MM.1S (cell line): ENCODE data around the gene CACNB3.

Source experiments
- DNase-seq: peaks from one replicate; pipeline ENCODE4 v3.0.0-alpha.2; 2015
- H2AFZ ChIP-seq: fragments of 300-600 bp; sonication (generic); 2 replicates; pipeline ENCODE4 v1.6.0; 2016; ENCODE audit warnings: antibody characterized with exemption, low read length
- H3F3A ChIP-seq: fragments of 300-600 bp; sonication (generic); 2 replicates; pipeline ENCODE4 v1.6.1; 2016; ENCODE audit warnings: mild to moderate bottlenecking, antibody characterized with exemption, low read length, moderate library complexity, mixed read lengths; ENCODE audit not compliant: insufficient read depth
- H3K27ac ChIP-seq: fragments of 300-600 bp; sonication (generic); 2 replicates; pipeline ENCODE4 v1.5.1; 2016; ENCODE audit warnings: mild to moderate bottlenecking, low read length
- H3K27me3 ChIP-seq: fragments of 300-600 bp; sonication (generic); replicated peaks from 2 replicates; pipeline ENCODE4 v1.6.0; 2016; ENCODE audit warnings: low read length; ENCODE audit not compliant: insufficient read depth
- H3K36me3 ChIP-seq: fragments of 300-600 bp; sonication (generic); replicated peaks from 2 replicates; pipeline ENCODE4 v1.6.1; 2016; ENCODE audit warnings: mild to moderate bottlenecking, low read length, mixed read lengths; ENCODE audit not compliant: insufficient read depth
- H3K4me1 ChIP-seq: fragments of 300-600 bp; sonication (generic); 2 replicates; pipeline ENCODE4 v1.6.1; 2016; ENCODE audit warnings: low read length, mixed read lengths
- H3K4me2 ChIP-seq: fragments of 300-600 bp; sonication (generic); 2 replicates; pipeline ENCODE4 v1.6.0; 2016; ENCODE audit warnings: low read depth, low read length
- H3K4me3 ChIP-seq: fragments of 300-600 bp; sonication (generic); 2 replicates; pipeline ENCODE4 v1.5.1; 2016; ENCODE audit warnings: low read length, mixed read lengths
- H3K79me2 ChIP-seq: fragments of 300-600 bp; sonication (generic); 2 replicates; pipeline ENCODE4 v1.6.1; 2016; ENCODE audit warnings: mixed run types, low read length, mixed read lengths
- H3K9ac ChIP-seq: fragments of 300-600 bp; sonication (generic); 2 replicates; pipeline ENCODE4 v1.6.1; 2016; ENCODE audit warnings: low read length, mixed read lengths
- H3K9me2 ChIP-seq: fragments of 300-600 bp; sonication (generic); replicated peaks from 2 replicates; pipeline ENCODE4 v1.6.1; 2016; ENCODE audit warnings: mild to moderate bottlenecking, low read length, mixed read lengths; ENCODE audit not compliant: insufficient read depth
- H3K9me3 ChIP-seq: fragments of 300-600 bp; sonication (generic); replicated peaks from 2 replicates; pipeline ENCODE4 v1.6.1; 2016; ENCODE audit warnings: mild to moderate bottlenecking, low read length, mixed read lengths; ENCODE audit not compliant: insufficient read depth
- H4K20me1 ChIP-seq: fragments of 300-600 bp; sonication (generic); 2 replicates; pipeline ENCODE4 v1.6.1; 2016; ENCODE audit warnings: mild to moderate bottlenecking, low read length, moderate library complexity, mixed read lengths; ENCODE audit not compliant: insufficient read depth
- EZH2 ChIP-seq: fragments of 300-600 bp; sonication (generic); optimal IDR thresholded peaks from 2 replicates; pipeline ENCODE3; 2017; ENCODE audit warnings: low read depth, mild to moderate bottlenecking, antibody characterized with exemption, low read length, mixed read lengths
- EZH2phosphoT487 ChIP-seq: fragments of 300-600 bp; sonication (generic); IDR thresholded peaks from 2 replicates; pipeline ENCODE4 v1.6.1; 2018; ENCODE audit warnings: antibody characterized with exemption, low read length
- TF ChIP-seq, protein P1 (sequence below): fragments of 300-600 bp; sonication (generic); IDR thresholded peaks from 2 replicates; pipeline ENCODE4 v1.5.1; 2016; ENCODE audit warnings: antibody characterized with exemption, low read length, mixed read lengths

The CACNB3 gene

DNA sequence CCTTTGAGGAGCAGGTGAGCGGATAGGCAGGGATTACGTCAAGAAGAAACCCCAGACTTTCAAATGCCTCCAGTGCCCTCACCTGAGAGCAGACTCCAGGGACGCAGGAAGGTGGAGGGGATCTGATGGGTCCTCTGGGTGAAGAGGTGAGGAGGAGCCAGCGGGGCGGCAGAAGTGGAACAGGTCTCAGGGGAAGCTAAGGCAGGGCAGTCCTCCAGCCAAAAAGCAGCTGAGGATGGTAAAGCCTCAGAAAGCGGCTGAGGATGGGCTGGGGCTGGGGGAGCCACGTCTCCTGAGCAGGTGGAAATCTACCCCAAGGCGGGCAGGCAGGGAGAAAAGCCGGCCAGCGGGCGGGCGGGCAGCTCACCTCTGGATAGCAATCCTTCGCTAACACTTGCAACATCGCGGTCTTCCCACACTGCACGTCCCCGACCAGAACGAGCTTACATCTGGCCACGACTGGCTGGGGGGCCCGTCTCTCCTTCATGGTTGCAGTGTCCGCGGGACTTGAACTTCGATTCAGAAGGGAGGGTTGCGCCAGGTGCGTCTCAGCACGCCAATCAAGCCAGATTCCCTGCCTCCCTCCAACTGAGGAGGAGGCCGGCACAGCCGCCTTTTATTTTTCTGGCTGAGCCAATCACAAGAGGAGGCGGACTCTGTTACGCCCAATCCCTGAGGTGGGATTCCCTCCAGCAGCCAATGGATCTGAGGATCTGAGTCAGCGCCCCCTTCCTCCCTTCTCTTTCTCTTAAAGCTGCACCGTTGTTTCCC lies 47.2 kb downstream of the CACNB3 start, which contains the start of gene RND1:
RND1 (minus strand) TSS at position 590 of the 771 bp plus-strand sequence; CDS start at position 487, 103 bp downstream.
- peak within 1 kb of the TSS; percentile 98 for H3K4me2 ChIP-seq
- H3K79me2 ChIP-seq: peaks cover 6% of the 10 kb centered on the region; the same call in 1 of the 2 replicates
- no peaks in the 10 kb centered on the region for H3K9me3 ChIP-seq
- peak within 1 kb of the TSS; percentile 68 for H3K9ac ChIP-seq
- H3K9me2 ChIP-seq: no peaks in the 10 kb centered on the region
- no peaks in the 10 kb centered on the region for H3K27me3 ChIP-seq
- peak; percentile 97 for DNase-seq
- no peaks in the 10 kb centered on the region for H4K20me1 ChIP-seq
- H3K4me1 ChIP-seq: peaks cover 7% of the 10 kb centered on the region
- no peaks in the 10 kb centered on the region for H3F3A ChIP-seq
- peak within 1 kb of the TSS; percentile 48; the same call in 1 of the 2 replicates for H3K27ac ChIP-seq
- peak within 1 kb of the TSS; percentile 72 for H3K4me3 ChIP-seq
- H3K36me3 ChIP-seq: no peaks in the 10 kb centered on the region
- TF ChIP-seq EZH2 (no peak), EZH2phosphoT487 (no peak)
- TF ChIP-seq, protein P1, sequence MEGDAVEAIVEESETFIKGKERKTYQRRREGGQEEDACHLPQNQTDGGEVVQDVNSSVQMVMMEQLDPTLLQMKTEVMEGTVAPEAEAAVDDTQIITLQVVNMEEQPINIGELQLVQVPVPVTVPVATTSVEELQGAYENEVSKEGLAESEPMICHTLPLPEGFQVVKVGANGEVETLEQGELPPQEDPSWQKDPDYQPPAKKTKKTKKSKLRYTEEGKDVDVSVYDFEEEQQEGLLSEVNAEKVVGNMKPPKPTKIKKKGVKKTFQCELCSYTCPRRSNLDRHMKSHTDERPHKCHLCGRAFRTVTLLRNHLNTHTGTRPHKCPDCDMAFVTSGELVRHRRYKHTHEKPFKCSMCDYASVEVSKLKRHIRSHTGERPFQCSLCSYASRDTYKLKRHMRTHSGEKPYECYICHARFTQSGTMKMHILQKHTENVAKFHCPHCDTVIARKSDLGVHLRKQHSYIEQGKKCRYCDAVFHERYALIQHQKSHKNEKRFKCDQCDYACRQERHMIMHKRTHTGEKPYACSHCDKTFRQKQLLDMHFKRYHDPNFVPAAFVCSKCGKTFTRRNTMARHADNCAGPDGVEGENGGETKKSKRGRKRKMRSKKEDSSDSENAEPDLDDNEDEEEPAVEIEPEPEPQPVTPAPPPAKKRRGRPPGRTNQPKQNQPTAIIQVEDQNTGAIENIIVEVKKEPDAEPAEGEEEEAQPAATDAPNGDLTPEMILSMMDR: no peak
- H2AFZ ChIP-seq: peak within 1 kb of the TSS; percentile 96

DNA sequence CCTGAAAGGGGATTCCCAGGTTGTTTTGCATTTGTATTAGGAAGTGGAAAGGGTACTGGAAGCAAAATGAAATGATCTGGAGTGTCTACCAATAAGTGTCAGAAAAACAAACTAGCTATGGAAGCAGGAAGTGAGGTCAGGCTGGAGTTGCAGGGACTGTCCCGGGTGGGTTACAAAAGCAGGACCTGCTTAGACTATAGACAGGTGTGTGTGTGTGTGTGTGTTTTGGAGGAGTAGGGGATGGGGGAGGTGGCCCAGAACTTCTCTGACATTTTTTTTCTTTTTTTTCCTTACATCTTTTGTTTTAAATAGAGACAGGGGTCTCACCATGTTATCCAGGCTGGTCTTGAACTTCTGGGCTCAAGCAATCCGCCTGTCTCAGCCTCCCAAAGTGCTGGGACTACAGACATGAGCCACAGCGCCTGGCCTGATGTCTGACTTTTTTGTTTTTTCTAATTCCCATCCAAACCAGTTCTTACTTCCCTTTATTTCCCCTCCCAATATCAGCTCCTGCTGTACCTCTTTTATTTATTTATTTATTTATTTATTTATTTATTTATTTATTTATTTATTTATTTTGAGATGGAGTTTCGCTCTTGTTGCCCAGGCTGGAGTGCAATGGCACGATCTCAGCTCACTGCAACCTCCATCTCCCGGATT lies 47.9 kb downstream of the CACNB3 start:
- H3K27ac ChIP-seq: peak overlapping the region; percentile 48; the same call in 1 of the 2 replicates
- peak overlapping the region; percentile 98 for H3K4me2 ChIP-seq
- no peaks in the 10 kb centered on the region for H3K36me3 ChIP-seq
- no peaks in the 10 kb centered on the region for H3K9me2 ChIP-seq
- peak overlapping the region; percentile 28; the same call in 1 of the 2 replicates for H3K9ac ChIP-seq
- peak overlapping the region; percentile 96 for H2AFZ ChIP-seq
- no peaks in the 10 kb centered on the region for H3F3A ChIP-seq
- peaks cover 6% of the 10 kb centered on the region; the same call in 1 of the 2 replicates for H3K79me2 ChIP-seq
- H3K4me1 ChIP-seq: peaks cover 7% of the 10 kb centered on the region
- H3K9me3 ChIP-seq: no peaks in the 10 kb centered on the region
- no peaks in the 10 kb centered on the region for H3K27me3 ChIP-seq
- peak overlapping the region; percentile 72 for H3K4me3 ChIP-seq
- no peaks in the 10 kb centered on the region for H4K20me1 ChIP-seq
- no peak for DNase-seq
- TF ChIP-seq EZH2phosphoT487 (no peak), EZH2 (no peak)
- TF ChIP-seq, protein P1: no peak

GRCh38 chr12:48868451-48868850 lies 50.2 kb downstream of the CACNB3 start:
- Histone ChIP-seq H3K9ac (no peak overlapping the region), H3K4me3 (no peak overlapping the region), H3K27ac (no peak overlapping the region), H3F3A (no peaks in the 10 kb centered on the region), H3K9me2 (no peaks in the 10 kb centered on the region), H3K27me3 (no peaks in the 10 kb centered on the region), H3K4me2 (no peak overlapping the region), H3K4me1 (peaks cover 7% of the 10 kb centered on the region), H3K79me2 (peaks cover 6% of the 10 kb centered on the region; the same call in 1 of the 2 replicates), H3K36me3 (no peaks in the 10 kb centered on the region), H4K20me1 (no peaks in the 10 kb centered on the region), H3K9me3 (no peaks in the 10 kb centered on the region), H2AFZ (no peak overlapping the region)
- DNase-seq: no peak
- no peak for TF ChIP-seq EZH2
- no peak for TF ChIP-seq EZH2phosphoT487
- TF ChIP-seq, protein P1: no peak
